HepG2 (cell line): ENCODE data around the gene TAF1C. TPM values are rescaled to one million over a fixed set of nuclear protein-coding genes. Genes with fewer than 3 reads are reported as not detected.

Experiments
- ATAC-seq: fragments of 200-7000 bp; cut with Tn5 transposase; 3 replicates; pipeline ENCODE4 v1.9.1; 2020; ENCODE audit warnings: mild to moderate bottlenecking, moderate library complexity
- BruUV-seq: library from RNA; stranded (reverse); fragments of 400-500 nt; replicated peaks from 2 replicates; lab custom pipeline; 2021; lab: Mats Ljungman, UMichigan
- CTCF ChIA-PET: fragments of 300-600 bp; formaldehyde crosslinking; extraction: SDS; loops from one replicate; lab custom pipeline; 2021; ENCODE audit warnings: low total read pairs, inconsistent platforms, low intra/inter-chr PET ratio; lab: Yijun Ruan, JAX
- POLR2A ChIA-PET: fragments of 350-600 bp; sonication (Branson Sonifier 250); formaldehyde crosslinking; loops from one replicate; lab custom pipeline; 2020; ENCODE audit warnings: antibody characterized with exemption, inconsistent platforms; lab: Yijun Ruan, JAX
- DNase-seq: peaks from one replicate; pipeline ENCODE4 v3.0.0-alpha.2; 2015; ENCODE audit warnings: low spot score
- FAIRE-seq: peaks from 3 replicates; lab custom pipeline; 2011; peaks lifted over from hg19 to GRCh38; lab: Jason Lieb, UNC
- H2AFZ ChIP-seq: one replicate; pipeline ENCODE4 v1.6.1; 2011; ENCODE audit warnings: low read length, inconsistent platforms
- H3K27ac ChIP-seq: fragments of 300-600 bp; 3 replicates; pipeline ENCODE4 v1.8.0; 2011; ENCODE audit warnings: mixed run types, mild to moderate bottlenecking, mixed read lengths, low read length, inconsistent platforms; ENCODE audit not compliant: insufficient read depth; ENCODE audit errors: extremely low read length
- H3K27me3 ChIP-seq, 2 experiments: fragments of 200-600 bp in 1 of 2; 2 replicates in 1 of 2; 3 replicates in 1 of 2; pipeline versions ENCODE4 v1.6.0 to v1.8.0; 2011; ENCODE audit warnings: low read length in 2 of 2, mild to moderate bottlenecking in 2 of 2, moderate library complexity in 2 of 2, inconsistent platforms in 1 of 2; ENCODE audit not compliant: insufficient read depth in 2 of 2, control insufficient read depth in 1 of 2
- H3K36me3 ChIP-seq, 2 experiments: fragments of 200-600 bp in 1 of 2; replicated peaks in 1 of 2; 2 replicates in 1 of 2; 3 replicates in 1 of 2; pipeline versions ENCODE4 v1.5.1 to v1.8.0; 2011; ENCODE audit warnings: low read length in 2 of 2, inconsistent platforms in 1 of 2; ENCODE audit not compliant: insufficient read depth in 2 of 2, control insufficient read depth in 1 of 2
- H3K4me1 ChIP-seq: 2 replicates; pipeline ENCODE4 v1.5.1; 2012; ENCODE audit warnings: low read length, inconsistent platforms; ENCODE audit not compliant: insufficient read depth
- H3K4me2 ChIP-seq: 2 replicates; pipeline ENCODE4 v1.6.0; 2011; ENCODE audit warnings: low read depth, low read length, inconsistent platforms
- H3K4me3 ChIP-seq, 3 experiments: fragments of 200-600 bp in 1 of 3; sonication (generic), shearing (Covaris generic) in 1 of 3; replicated peaks in 1 of 3; 2 replicates each; pipeline ENCODE4 v1.5.1; 2011 to 2016; ENCODE audit warnings: low read length in 3 of 3, inconsistent platforms in 2 of 3, low read depth in 2 of 3, mild to moderate bottlenecking in 2 of 3, control low read depth in 1 of 3, mixed read lengths in 1 of 3; ENCODE audit not compliant: insufficient read depth in 1 of 3
- H3K79me2 ChIP-seq: one replicate; pipeline ENCODE4 v1.6.1; 2011; ENCODE audit warnings: low read length, inconsistent platforms; ENCODE audit not compliant: insufficient read depth
- H3K9ac ChIP-seq: 2 replicates; pipeline ENCODE4 v1.6.0; 2011; ENCODE audit warnings: mild to moderate bottlenecking, low read depth, low read length, inconsistent platforms; ENCODE audit not compliant: insufficient read depth
- H3K9me3 ChIP-seq: 2 replicates; pipeline ENCODE4 v1.5.1; 2012; ENCODE audit warnings: mild to moderate bottlenecking, low read length
- H4K20me1 ChIP-seq: 2 replicates; pipeline ENCODE4 v1.6.0; 2011; ENCODE audit warnings: inconsistent platforms, mild to moderate bottlenecking, low read length, moderate library complexity; ENCODE audit not compliant: insufficient read depth
- RARA ChIP-seq: IDR thresholded peaks from 2 replicates; pipeline ENCODE4 v1.6.1; 2016; ENCODE audit warnings: missing genetic modification reagents, missing compliant biosample characterization
- ZNF121 ChIP-seq: sonication (generic); formaldehyde crosslinking; IDR thresholded peaks from 2 replicates; pipeline ENCODE4 v1.5.0; 2020; ENCODE audit warnings: mild to moderate bottlenecking, missing genetic modification reagents
- ZNF335 ChIP-seq: sonication (generic); formaldehyde crosslinking; IDR thresholded peaks from 2 replicates; pipeline ENCODE4 v1.4.0; 2020; ENCODE audit warnings: missing genetic modification reagents
- ZNF713 ChIP-seq: sonication (generic); formaldehyde crosslinking; IDR thresholded peaks from 2 replicates; pipeline ENCODE4 v1.4.0; 2020; ENCODE audit warnings: mild to moderate bottlenecking, missing genetic modification reagents
- WGBS: methylation state at CpG from one replicate; pipeline ENCODE4 v1.1.6; 2017; ENCODE audit warnings: low lambda C conversion rate; 5-methylcytosine and 5-hydroxymethylcytosine counted together
- in situ Hi-C: cut with HindIII; loops from 2 replicates; pipeline ENCODE4 v1.10.0; 2017; ENCODE audit warnings: low pct_unique_long_range_greater_than_20kb; ENCODE audit not compliant: extremely low pct_ligation_motif_present
- intact Hi-C: fragments of 100-400 bp; cut with micrococcal nuclease; formaldehyde crosslinking; loops from one replicate; pipeline ENCODE4 v1.10.0; 2022; ENCODE audit not compliant: unreplicated experiment
- polyA plus RNA-seq, 8 experiments: library from polyadenylated mRNA; depleted of rRNA in 3 of 8; stranded (reverse) in 7 of 8; unstranded in 1 of 8; fragments of >200 nt; fragmentation: Illumina TruSeq in 4 of 8; extraction: Trizol in 4 of 8; gene quantifications; 2 replicates each; pipeline versions ENCODE4 v1.2.1 to v1.2.3, GENCODE V29; 2011 to 2016; ENCODE audit warnings: low read depth in 4 of 8, missing spikeins in 1 of 8, mixed read lengths in 1 of 8; ENCODE audit not compliant: insufficient read depth in 1 of 8
- total RNA-seq, 5 experiments: library from RNA; depleted of rRNA; stranded (reverse); fragments of >200 nt; fragmentation: Illumina TruSeq; extraction: Trizol; gene quantifications; 2 replicates each; pipeline ENCODE4 v1.2.3, GENCODE V29; 2016; ENCODE audit warnings: low read depth in 1 of 5
- TF ChIP-seq, protein P1 (sequence below): sonication (generic); formaldehyde crosslinking; IDR thresholded peaks from 2 replicates; pipeline ENCODE4 v1.5.0; 2020; ENCODE audit warnings: mild to moderate bottlenecking, missing genetic modification reagents
- TF ChIP-seq, protein P2 (sequence below): sonication (generic); formaldehyde crosslinking; IDR thresholded peaks from 2 replicates; pipeline ENCODE4 v1.9.0; 2021; ENCODE audit warnings: missing genetic modification reagents, borderline replicate concordance
- TF ChIP-seq, protein P3 (sequence below), 2 experiments: sonication (generic) in 1 of 2; formaldehyde crosslinking in 1 of 2; IDR thresholded peaks; 2 replicates each; pipeline versions ENCODE4 v1.6.1 to v1.9.0; 2014 to 2022; ENCODE audit warnings: antibody characterized with exemption in 1 of 2, borderline replicate concordance in 1 of 2, inconsistent platforms in 1 of 2, low read depth in 1 of 2, missing genetic modification reagents in 1 of 2

Gene TAF1C
- total and polyA plus RNA-seq, 2 of the 13 experiments (the other 11 are each of a cell fraction or from before 2014, with no cell fraction given) = 15.6 to 20.8 TPM

DNA sequence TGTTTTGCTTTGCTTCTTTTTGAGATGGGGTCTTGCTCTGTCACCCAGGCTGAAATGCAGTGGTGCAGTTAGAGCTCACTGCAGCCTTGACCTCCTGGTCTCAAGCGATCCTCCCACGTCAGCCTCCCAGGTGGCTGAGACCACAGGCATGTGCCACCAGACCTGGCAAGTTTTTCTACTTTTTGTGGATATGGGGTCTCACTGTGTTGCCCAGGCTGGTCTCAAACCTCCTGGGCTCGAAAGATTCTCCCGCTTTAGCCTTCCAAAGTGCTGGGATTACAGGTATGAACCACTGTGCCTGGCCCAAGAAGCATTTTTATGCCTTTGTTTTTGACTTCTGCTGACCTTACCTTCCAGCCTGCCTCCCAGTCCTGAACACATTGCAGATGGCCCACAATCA lies 31.6 kb downstream of the TAF1C start:
- Histone ChIP-seq H3K9me3 (no peaks in the 10 kb centered on the region), H3K9ac (no peak overlapping the region), H3K4me1 (peaks cover 6% of the 10 kb centered on the region; the same call in 1 of the 2 replicates), H3K27me3 (peaks cover 2 to 51% of the 10 kb centered on the region in 2 experiments; a peak in 4 of 5 replicates), H4K20me1 (no peaks in the 10 kb centered on the region; the same call in 1 of the 2 replicates), H2AFZ (no peak overlapping the region), H3K4me3 (no peak overlapping the region), H3K79me2 (no peaks in the 10 kb centered on the region), H3K36me3 (no peaks in the 10 kb centered on the region), H3K27ac (no peak overlapping the region), H3K4me2 (no peak overlapping the region)
- POLR2A ChIA-PET = no interaction called here
- FAIRE-seq (no peak), DNase-seq (no peak), ATAC-seq (no peak)
- WGBS = 39% methylated on average over 4 of the region's 4 CpGs
- TF ChIP-seq RARA (CRISPR knock-in tag) (no peak), ZNF121 (CRISPR knock-in tag) (peak; percentile 56; the same call in 1 of the 2 replicates), ZNF713 (CRISPR knock-in tag) (no peak), ZNF335 (CRISPR knock-in tag) (no peak)
- TF ChIP-seq, protein P1, sequence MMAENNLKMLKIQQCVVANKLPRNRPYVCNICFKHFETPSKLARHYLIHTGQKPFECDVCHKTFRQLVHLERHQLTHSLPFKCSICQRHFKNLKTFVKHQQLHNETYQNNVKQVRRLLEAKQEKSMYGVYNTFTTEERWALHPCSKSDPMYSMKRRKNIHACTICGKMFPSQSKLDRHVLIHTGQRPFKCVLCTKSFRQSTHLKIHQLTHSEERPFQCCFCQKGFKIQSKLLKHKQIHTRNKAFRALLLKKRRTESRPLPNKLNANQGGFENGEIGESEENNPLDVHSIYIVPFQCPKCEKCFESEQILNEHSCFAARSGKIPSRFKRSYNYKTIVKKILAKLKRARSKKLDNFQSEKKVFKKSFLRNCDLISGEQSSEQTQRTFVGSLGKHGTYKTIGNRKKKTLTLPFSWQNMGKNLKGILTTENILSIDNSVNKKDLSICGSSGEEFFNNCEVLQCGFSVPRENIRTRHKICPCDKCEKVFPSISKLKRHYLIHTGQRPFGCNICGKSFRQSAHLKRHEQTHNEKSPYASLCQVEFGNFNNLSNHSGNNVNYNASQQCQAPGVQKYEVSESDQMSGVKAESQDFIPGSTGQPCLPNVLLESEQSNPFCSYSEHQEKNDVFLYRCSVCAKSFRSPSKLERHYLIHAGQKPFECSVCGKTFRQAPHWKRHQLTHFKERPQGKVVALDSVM (CRISPR knock-in tag) = peak; percentile 52; the same call in 1 of the 2 replicates
- TF ChIP-seq, protein P2, sequence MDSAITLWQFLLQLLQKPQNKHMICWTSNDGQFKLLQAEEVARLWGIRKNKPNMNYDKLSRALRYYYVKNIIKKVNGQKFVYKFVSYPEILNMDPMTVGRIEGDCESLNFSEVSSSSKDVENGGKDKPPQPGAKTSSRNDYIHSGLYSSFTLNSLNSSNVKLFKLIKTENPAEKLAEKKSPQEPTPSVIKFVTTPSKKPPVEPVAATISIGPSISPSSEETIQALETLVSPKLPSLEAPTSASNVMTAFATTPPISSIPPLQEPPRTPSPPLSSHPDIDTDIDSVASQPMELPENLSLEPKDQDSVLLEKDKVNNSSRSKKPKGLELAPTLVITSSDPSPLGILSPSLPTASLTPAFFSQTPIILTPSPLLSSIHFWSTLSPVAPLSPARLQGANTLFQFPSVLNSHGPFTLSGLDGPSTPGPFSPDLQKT = no peak
- TF ChIP-seq, protein P3, sequence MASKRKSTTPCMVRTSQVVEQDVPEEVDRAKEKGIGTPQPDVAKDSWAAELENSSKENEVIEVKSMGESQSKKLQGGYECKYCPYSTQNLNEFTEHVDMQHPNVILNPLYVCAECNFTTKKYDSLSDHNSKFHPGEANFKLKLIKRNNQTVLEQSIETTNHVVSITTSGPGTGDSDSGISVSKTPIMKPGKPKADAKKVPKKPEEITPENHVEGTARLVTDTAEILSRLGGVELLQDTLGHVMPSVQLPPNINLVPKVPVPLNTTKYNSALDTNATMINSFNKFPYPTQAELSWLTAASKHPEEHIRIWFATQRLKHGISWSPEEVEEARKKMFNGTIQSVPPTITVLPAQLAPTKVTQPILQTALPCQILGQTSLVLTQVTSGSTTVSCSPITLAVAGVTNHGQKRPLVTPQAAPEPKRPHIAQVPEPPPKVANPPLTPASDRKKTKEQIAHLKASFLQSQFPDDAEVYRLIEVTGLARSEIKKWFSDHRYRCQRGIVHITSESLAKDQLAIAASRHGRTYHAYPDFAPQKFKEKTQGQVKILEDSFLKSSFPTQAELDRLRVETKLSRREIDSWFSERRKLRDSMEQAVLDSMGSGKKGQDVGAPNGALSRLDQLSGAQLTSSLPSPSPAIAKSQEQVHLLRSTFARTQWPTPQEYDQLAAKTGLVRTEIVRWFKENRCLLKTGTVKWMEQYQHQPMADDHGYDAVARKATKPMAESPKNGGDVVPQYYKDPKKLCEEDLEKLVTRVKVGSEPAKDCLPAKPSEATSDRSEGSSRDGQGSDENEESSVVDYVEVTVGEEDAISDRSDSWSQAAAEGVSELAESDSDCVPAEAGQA (IDR thresholded peaks at IDR 0.05; ENCODE audit: low read depth) = no peak
- TF ChIP-seq, protein P3 (CRISPR knock-in tag; IDR thresholded peaks at IDR 0.05; ENCODE audit: borderline replicate concordance) = no peak
- no TSS peak for BruUV-seq
- in situ Hi-C loops = no loop called here
- intact Hi-C loops = no loop called here
- CTCF ChIA-PET = no interaction called here
